Endothelial cell of umbilical vein (primary cell): Measurements from ENCODE around the gene THSD4. TPM values are rescaled to one million over a fixed set of nuclear protein-coding genes. Genes with fewer than 3 reads are reported as not detected.

Source experiments
- BruUV-seq: library from RNA; stranded (reverse); fragments of 400-500 nt; replicated peaks from 2 replicates; lab custom pipeline; 2021; lab: Mats Ljungman, UMichigan
- CTCF ChIA-PET: fragments of 300-600, 350-600 bp; sonication (Branson Sonifier 250); formaldehyde crosslinking; loops from one replicate; lab custom pipeline; 2021; ENCODE audit warnings: antibody characterized with exemption, inconsistent platforms; lab: Charles Lee
- POLR2A ChIA-PET: fragments of 300-600, 350-600 bp; sonication (Branson Sonifier 250); formaldehyde crosslinking; loops from one replicate; lab custom pipeline; 2021; ENCODE audit warnings: antibody characterized with exemption, inconsistent platforms; lab: Charles Lee
- DNase-seq: peaks from one replicate; pipeline ENCODE4 v3.0.0-alpha.2; 2011; ENCODE audit warnings: low read depth, low spot score
- FAIRE-seq: peaks from 2 replicates; lab custom pipeline; 2011; peaks lifted over from hg19 to GRCh38; lab: Jason Lieb, UNC
- H2AFZ ChIP-seq: 2 replicates; pipeline ENCODE4 v1.6.0; 2012; ENCODE audit warnings: low read depth, low read length, control low read depth, inconsistent platforms
- H3K27ac ChIP-seq: 2 replicates; pipeline ENCODE4 v1.5.1; 2011; ENCODE audit warnings: low read depth, mild to moderate bottlenecking, control low read depth, low read length, moderate library complexity; ENCODE audit not compliant: insufficient read depth
- H3K27me3 ChIP-seq, 2 experiments: 2 replicates each; pipeline versions ENCODE4 v1.6.0 to v1.6.1; 2011; ENCODE audit warnings: low read length in 2 of 2, mixed read lengths in 1 of 2; ENCODE audit not compliant: control insufficient read depth in 2 of 2, insufficient read depth in 2 of 2
- H3K36me3 ChIP-seq, 2 experiments: 2 replicates in 1 of 2; 3 replicates in 1 of 2; pipeline ENCODE4 v1.5.1; 2011; ENCODE audit warnings: low read length in 2 of 2, mild to moderate bottlenecking in 1 of 2, moderate library complexity in 1 of 2; ENCODE audit not compliant: control insufficient read depth in 2 of 2, insufficient read depth in 2 of 2; ENCODE audit errors: extremely low read depth in 1 of 2
- H3K4me1 ChIP-seq: 3 replicates; pipeline ENCODE4 v1.5.1; 2011; ENCODE audit warnings: mild to moderate bottlenecking, low read length; ENCODE audit not compliant: control insufficient read depth, insufficient read depth; ENCODE audit errors: extremely low read depth
- H3K4me2 ChIP-seq: 2 replicates; pipeline ENCODE4 v1.6.1; 2011; ENCODE audit warnings: low read length, control low read depth, mixed read lengths; ENCODE audit not compliant: insufficient read depth
- H3K4me3 ChIP-seq, 3 experiments: fragments of 200-600 bp in 1 of 3; sonication (generic), shearing (Covaris generic) in 1 of 3; replicated peaks in 1 of 3; 2 replicates each; pipeline ENCODE4 v1.5.1; 2011 to 2016; ENCODE audit warnings: control low read depth in 3 of 3, low read length in 3 of 3, mild to moderate bottlenecking in 2 of 3, inconsistent platforms in 1 of 3, low read depth in 1 of 3, moderate library complexity in 1 of 3; ENCODE audit not compliant: insufficient read depth in 1 of 3
- H3K79me2 ChIP-seq: 2 replicates; pipeline ENCODE4 v1.6.0; 2012; ENCODE audit warnings: low read length, inconsistent platforms; ENCODE audit not compliant: control insufficient read depth, insufficient read depth
- H3K9ac ChIP-seq: replicated peaks from 2 replicates; pipeline ENCODE3; 2011; ENCODE audit warnings: low read length, control low read depth; ENCODE audit not compliant: insufficient read depth; ENCODE audit errors: extremely low read depth
- H3K9me1 ChIP-seq: replicated peaks from 3 replicates; pipeline ENCODE4 v1.6.0; 2011; ENCODE audit warnings: mild to moderate bottlenecking, low read length; ENCODE audit not compliant: control insufficient read depth, insufficient read depth; ENCODE audit errors: extremely low read depth
- H3K9me3 ChIP-seq: replicated peaks from 2 replicates; pipeline ENCODE4 v1.5.1; 2012; ENCODE audit warnings: low read length, inconsistent platforms; ENCODE audit not compliant: control insufficient read depth, insufficient read depth
- H4K20me1 ChIP-seq: replicated peaks from 2 replicates; pipeline ENCODE3; 2011; ENCODE audit warnings: mild to moderate bottlenecking, low read length; ENCODE audit not compliant: control insufficient read depth, insufficient read depth; ENCODE audit errors: extremely low read depth
- EZH2 ChIP-seq: IDR thresholded peaks from 2 replicates; pipeline ENCODE4 v1.6.1; 2012; ENCODE audit warnings: borderline replicate concordance, low read depth, mild to moderate bottlenecking, moderate library complexity, low read length, inconsistent platforms; ENCODE audit not compliant: severe bottlenecking
- FOS ChIP-seq: IDR thresholded peaks from 2 replicates; pipeline ENCODE4 v1.6.1; 2011; ENCODE audit warnings: mild to moderate bottlenecking, low read length, moderate library complexity, borderline replicate concordance; ENCODE audit not compliant: insufficient read depth
- GATA2 ChIP-seq: IDR thresholded peaks from 2 replicates; pipeline ENCODE4 v1.7.0; 2011; ENCODE audit warnings: low read depth, mild to moderate bottlenecking, moderate library complexity, mixed read lengths, low read length; ENCODE audit not compliant: insufficient read length, insufficient read depth
- JUN ChIP-seq: IDR thresholded peaks from 2 replicates; pipeline ENCODE4 v1.6.1; 2011; ENCODE audit warnings: borderline replicate concordance, low read depth; ENCODE audit not compliant: insufficient read length, insufficient read depth
- MYC ChIP-seq: IDR thresholded peaks from one replicate; pipeline ENCODE4 v1.6.1; 2011; ENCODE audit warnings: mild to moderate bottlenecking, low read depth, low read length
- POLR2A ChIP-seq: IDR thresholded peaks from 2 replicates; pipeline ENCODE4 v1.6.1; 2012; ENCODE audit warnings: low read depth, mild to moderate bottlenecking, control low read depth, low read length
- POLR2AphosphoS5 ChIP-seq: IDR thresholded peaks from 2 replicates; pipeline ENCODE4 v1.6.1; 2012; ENCODE audit warnings: low read depth, mild to moderate bottlenecking, control low read depth, low read length, moderate library complexity; ENCODE audit not compliant: insufficient read depth
- dilution Hi-C: fragments of 300-500 bp; cut with MboI; formaldehyde crosslinking; loops from one replicate; pipeline ENCODE4 v1.15.0; 2019; ENCODE audit warnings: low sequenced_read_pairs; ENCODE audit not compliant: extremely low pct_ligation_motif_present
- intact Hi-C: fragments of 100-400 bp; cut with micrococcal nuclease; formaldehyde crosslinking; loops from one replicate; pipeline ENCODE4 v1.10.0; 2022
- polyA plus RNA-seq, 4 experiments: library from polyadenylated mRNA; depleted of rRNA in 3 of 4; stranded (reverse) in 3 of 4; unstranded in 1 of 4; fragments of >200 nt; gene quantifications; 2 replicates each; pipeline versions ENCODE4 v1.2.1 to v1.2.3, GENCODE V29; 2011 to 2012; ENCODE audit warnings: missing spikeins in 1 of 4
- total RNA-seq: library from RNA; stranded (reverse); gene quantifications from 2 replicates; pipeline ENCODE4 v1.2.3, GENCODE V29; 2021
- TF ChIP-seq, protein P1 (sequence below), 2 donors: IDR thresholded peaks; 1 replicate in 1 of 2; 2 replicates in 1 of 2; pipeline ENCODE4 v1.5.1; 2011; ENCODE audit warnings: low read length in 2 of 2, mild to moderate bottlenecking in 2 of 2, moderate library complexity in 2 of 2, control low read depth in 1 of 2, inconsistent platforms in 1 of 2, low read depth in 1 of 2; ENCODE audit not compliant: insufficient read depth in 1 of 2; ENCODE audit errors: extremely low read depth in 1 of 2
- TF ChIP-seq, protein P2 (sequence below): IDR thresholded peaks from 2 replicates; pipeline ENCODE4 v1.6.1; 2011; ENCODE audit not compliant: insufficient read depth, insufficient read length

The THSD4 gene
- total and polyA plus RNA-seq, 2 donors (not counting 3 experiments of a cell fraction or from before 2014, with no cell fraction given) = 9.9 to 25.4 TPM

DNA sequence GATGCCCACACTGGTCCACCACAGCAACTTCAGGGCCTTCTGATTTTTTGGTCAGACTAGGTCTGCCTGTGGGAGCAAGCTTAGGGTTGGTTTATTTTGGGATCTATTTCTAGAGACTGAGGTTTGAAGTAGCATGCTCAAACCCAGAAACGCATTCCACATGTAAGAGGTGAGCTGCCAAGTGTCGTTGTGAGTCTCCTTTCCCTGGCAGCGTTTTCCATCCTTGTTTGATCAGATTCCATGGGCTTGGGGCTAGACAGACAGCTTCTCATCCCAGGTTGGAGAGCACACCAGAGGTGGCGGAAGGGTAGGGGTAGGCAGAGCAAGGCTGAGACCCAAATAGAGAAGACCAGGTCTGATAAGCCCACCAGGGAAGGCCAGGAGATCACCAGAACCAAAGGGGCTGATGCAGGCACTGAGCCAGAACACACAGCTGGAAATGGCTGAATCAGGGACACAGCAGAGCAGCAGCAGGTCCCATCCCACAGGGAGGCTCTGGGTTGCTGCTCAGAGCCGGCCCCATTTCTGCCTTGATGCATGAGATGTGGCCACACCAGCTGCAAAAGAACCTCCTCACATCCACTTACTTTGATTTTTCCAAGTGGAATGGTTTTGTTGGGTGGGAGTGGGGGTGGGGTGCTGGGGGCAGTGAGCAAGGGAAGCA, 186.8 kb downstream of the THSD4 start:
- FAIRE-seq (no peak), DNase-seq (no peak)
- dilution Hi-C loops = no loop called here
- no peak overlapping the region for H3K27ac ChIP-seq
- TF ChIP-seq POLR2AphosphoS5 = no peak
- no peak for TF ChIP-seq FOS
- TF ChIP-seq POLR2A = no peak
- no peak for TF ChIP-seq GATA2
- no peak for TF ChIP-seq MYC
- no peak for TF ChIP-seq EZH2
- TF ChIP-seq, protein P1, sequence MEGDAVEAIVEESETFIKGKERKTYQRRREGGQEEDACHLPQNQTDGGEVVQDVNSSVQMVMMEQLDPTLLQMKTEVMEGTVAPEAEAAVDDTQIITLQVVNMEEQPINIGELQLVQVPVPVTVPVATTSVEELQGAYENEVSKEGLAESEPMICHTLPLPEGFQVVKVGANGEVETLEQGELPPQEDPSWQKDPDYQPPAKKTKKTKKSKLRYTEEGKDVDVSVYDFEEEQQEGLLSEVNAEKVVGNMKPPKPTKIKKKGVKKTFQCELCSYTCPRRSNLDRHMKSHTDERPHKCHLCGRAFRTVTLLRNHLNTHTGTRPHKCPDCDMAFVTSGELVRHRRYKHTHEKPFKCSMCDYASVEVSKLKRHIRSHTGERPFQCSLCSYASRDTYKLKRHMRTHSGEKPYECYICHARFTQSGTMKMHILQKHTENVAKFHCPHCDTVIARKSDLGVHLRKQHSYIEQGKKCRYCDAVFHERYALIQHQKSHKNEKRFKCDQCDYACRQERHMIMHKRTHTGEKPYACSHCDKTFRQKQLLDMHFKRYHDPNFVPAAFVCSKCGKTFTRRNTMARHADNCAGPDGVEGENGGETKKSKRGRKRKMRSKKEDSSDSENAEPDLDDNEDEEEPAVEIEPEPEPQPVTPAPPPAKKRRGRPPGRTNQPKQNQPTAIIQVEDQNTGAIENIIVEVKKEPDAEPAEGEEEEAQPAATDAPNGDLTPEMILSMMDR (IDR thresholded peaks at IDR 0.05; ENCODE audit: extremely low read depth in 1 of 2, insufficient read depth in 1 of 2, low read depth in 1 of 2, low read length in 2 of 2) = no peak
- no peak for TF ChIP-seq JUN
- TF ChIP-seq, protein P2, sequence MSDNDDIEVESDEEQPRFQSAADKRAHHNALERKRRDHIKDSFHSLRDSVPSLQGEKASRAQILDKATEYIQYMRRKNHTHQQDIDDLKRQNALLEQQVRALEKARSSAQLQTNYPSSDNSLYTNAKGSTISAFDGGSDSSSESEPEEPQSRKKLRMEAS = no peak
- no peak overlapping the region for H3K9ac ChIP-seq
- no peak overlapping the region for H2AFZ ChIP-seq
- intact Hi-C loops = no loop called here
- H3K79me2 ChIP-seq = no peaks in the 10 kb centered on the region
- ChIA-PET CTCF (interaction anchor here (0.9 to 1.7 kb wide), 3 partner anchors 112 to 188 kb away, joined by 3 to 4 read pairs (median 3); no protein-coding TSS in a partner anchor), POLR2A (no interaction called here)
- no peaks in the 10 kb centered on the region for H3K9me3 ChIP-seq
- no peaks in the 10 kb centered on the region for H3K9me1 ChIP-seq
- no peaks in the 10 kb centered on the region for H3K36me3 ChIP-seq
- no peak overlapping the region for H3K4me2 ChIP-seq
- no peaks in the 10 kb centered on the region for H3K27me3 ChIP-seq
- no peaks in the 10 kb centered on the region for H4K20me1 ChIP-seq
- no peak overlapping the region for H3K4me3 ChIP-seq
- H3K4me1 ChIP-seq = peaks cover under 1% of the 10 kb centered on the region
- no TSS peak for BruUV-seq
